ENCODE data around the gene LAMA5. TPM values are rescaled to one million over a fixed set of nuclear protein-coding genes. Genes with fewer than 3 reads are reported as not detected.

Gene LAMA5
- total RNA-seq, 4 donors from 2014 or later = 164 to 427 (median 196) TPM

DNA sequence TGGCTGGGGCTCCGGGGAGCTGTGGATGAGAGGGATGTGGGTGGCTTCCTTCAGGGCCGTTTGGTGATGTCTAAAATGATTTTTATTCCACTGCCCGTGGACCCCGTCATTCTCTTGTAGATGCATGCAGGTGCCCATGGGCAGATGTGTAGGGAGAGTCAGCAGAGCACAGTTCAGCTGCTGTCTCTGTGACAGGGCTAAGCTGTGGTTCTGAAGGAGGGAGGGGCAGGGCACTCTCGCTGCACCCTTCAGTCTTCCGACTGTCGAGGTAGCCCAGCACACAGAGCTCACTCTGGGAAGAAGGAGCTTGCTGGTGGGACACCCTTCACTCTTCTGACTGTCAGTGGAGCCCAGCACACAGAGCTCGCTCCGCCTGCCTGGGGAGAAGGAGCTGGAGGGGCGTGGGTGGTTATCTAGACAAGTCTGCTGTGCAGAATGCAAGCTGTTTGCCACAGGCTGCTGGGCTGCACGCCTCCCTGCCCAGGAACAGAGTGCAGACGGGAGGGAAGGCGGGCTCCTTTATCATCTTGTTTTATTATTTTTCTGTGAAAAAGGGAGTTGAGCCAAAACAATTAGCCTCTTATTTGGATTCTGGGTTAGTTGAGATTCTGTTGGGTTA, 92.7 kb downstream of the LAMA5 start:
- WGBS, 2 donors = 73 to 86% methylated on average over 13 of the region's 13 CpGs
- TF ChIP-seq CTCF (IDR thresholded peaks at IDR 0.05) = no peak
- no peak for TF ChIP-seq POLR2A (IDR thresholded peaks at IDR 0.05)

GRCh38 chr20:62273416-62273815, 93.7 kb downstream of the LAMA5 start:
- intact Hi-C loops (cut with DNase I; ENCODE audit: low total_unique reads) = no loop called here
- no peak overlapping the region for H3K4me3 ChIP-seq (ENCODE audit: low read depth, poor library complexity, severe bottlenecking)
- WGBS, 2 donors = 93 to 95% methylated on average over 18 of the region's 18 CpGs
- no peak for DNase-seq (ENCODE audit: low spot score in 2 of 2)
- no peak for TF ChIP-seq POLR2A (IDR thresholded peaks at IDR 0.05)
- TF ChIP-seq CTCF (IDR thresholded peaks at IDR 0.05) = no peak

More for the DNA sequence above, 92.7 kb downstream of the LAMA5 start:
- no peak for DNase-seq (ENCODE audit: low spot score in 2 of 2)
- intact Hi-C loops (cut with DNase I; ENCODE audit: low total_unique reads) = no loop called here
- no peak overlapping the region for H3K4me3 ChIP-seq (ENCODE audit: low read depth, poor library complexity, severe bottlenecking)

DNA sequence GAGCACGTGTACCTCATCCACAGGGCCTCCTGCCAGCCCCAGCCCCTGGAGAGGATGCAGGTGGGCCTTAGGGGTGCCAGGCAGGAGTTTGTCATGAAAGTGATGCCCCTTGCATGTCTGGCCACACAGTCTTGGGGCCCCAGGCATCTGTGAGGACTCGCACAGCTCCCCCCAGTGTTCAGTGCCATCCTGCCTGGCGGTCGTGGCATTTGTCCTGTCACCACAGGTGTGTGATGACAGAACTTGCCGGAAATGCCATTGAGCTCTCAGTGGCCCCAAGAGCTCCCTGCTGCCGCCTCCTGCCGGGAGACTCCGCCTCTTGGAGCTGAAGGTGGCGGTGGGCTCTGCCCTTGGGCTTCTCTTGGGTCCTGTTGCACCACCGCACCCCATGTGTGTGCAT, 94.9 kb downstream of the LAMA5 start:
- 81 to 91% methylated on average over 3 to 10 of the region's 10 CpGs for WGBS, 2 donors
- intact Hi-C loops (cut with DNase I; ENCODE audit: low total_unique reads) = no loop called here
- TF ChIP-seq CTCF (IDR thresholded peaks at IDR 0.05) = no peak
- no peak for TF ChIP-seq POLR2A (IDR thresholded peaks at IDR 0.05)

DNA sequence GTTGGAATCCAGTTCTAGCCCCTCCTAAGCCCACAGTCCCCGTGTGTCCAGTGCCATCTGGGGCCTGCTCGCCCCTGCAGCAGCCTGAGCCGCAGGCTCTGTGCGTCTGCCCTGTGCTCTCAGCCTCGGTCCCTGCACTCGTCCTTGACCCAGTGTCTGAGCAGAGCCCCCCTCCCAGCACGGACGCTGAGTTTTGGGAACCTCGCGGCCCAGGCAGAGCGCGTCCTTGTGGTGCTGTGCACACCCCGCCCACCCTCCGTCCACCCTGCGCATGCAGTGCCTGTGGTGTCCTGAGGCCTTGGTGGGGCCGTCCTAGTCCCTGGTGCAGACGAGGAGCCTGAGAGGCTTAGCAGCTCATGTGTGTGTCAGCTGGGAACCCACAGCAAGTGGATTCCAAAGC, 97.2 kb downstream of the LAMA5 start:
- intact Hi-C loops (cut with DNase I; ENCODE audit: low total_unique reads) = no loop called here
- WGBS, 2 donors = 92 to 94% methylated on average over 16 to 17 of the region's 17 CpGs

More for the DNA sequence above, 94.9 kb downstream of the LAMA5 start:
- no peak overlapping the region for H3K4me3 ChIP-seq (ENCODE audit: low read depth, poor library complexity, severe bottlenecking)
- DNase-seq (ENCODE audit: low spot score in 2 of 2) = no peak

DNA sequence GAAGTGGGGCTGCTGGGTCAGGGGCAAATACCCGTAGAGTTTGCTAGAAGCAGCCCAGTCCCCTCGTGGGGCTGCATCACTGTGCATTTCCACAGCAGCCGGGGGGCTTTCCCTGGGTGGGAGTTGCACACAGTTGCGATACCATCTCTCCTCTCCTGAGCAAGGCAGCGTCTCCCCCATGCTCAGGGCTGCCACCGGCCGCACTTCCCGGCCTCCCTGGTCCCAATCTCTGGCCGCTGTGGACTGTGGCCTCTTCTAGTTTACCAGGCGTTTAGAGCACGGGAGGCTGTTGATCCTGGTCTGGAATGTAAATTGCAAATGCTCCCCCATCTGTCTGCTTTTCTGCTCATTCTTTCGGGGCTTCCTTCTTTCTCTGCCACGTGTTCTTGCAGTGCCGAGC, 97.7 kb downstream of the LAMA5 start:
- 87 to 94% methylated on average over 14 of the region's 14 CpGs for WGBS, 2 donors
- TF ChIP-seq POLR2A (IDR thresholded peaks at IDR 0.05) (no peak), CTCF (IDR thresholded peaks at IDR 0.05) (no peak)
- no peak overlapping the region for H3K4me3 ChIP-seq (ENCODE audit: low read depth, poor library complexity, severe bottlenecking)
- intact Hi-C loops (cut with DNase I; ENCODE audit: low total_unique reads) = no loop called here
- no peak for DNase-seq (ENCODE audit: low spot score in 2 of 2)

More for the DNA sequence above, 97.2 kb downstream of the LAMA5 start:
- TF ChIP-seq CTCF (IDR thresholded peaks at IDR 0.05) (no peak), POLR2A (IDR thresholded peaks at IDR 0.05) (no peak)
- no peak overlapping the region for H3K4me3 ChIP-seq (ENCODE audit: low read depth, poor library complexity, severe bottlenecking)
- no peak for DNase-seq (ENCODE audit: low spot score in 2 of 2)

Measured in lower leg skin (tissue), 4 donors.